ENCODE measurements around the gene RASA1.

The RASA1 gene

DNA sequence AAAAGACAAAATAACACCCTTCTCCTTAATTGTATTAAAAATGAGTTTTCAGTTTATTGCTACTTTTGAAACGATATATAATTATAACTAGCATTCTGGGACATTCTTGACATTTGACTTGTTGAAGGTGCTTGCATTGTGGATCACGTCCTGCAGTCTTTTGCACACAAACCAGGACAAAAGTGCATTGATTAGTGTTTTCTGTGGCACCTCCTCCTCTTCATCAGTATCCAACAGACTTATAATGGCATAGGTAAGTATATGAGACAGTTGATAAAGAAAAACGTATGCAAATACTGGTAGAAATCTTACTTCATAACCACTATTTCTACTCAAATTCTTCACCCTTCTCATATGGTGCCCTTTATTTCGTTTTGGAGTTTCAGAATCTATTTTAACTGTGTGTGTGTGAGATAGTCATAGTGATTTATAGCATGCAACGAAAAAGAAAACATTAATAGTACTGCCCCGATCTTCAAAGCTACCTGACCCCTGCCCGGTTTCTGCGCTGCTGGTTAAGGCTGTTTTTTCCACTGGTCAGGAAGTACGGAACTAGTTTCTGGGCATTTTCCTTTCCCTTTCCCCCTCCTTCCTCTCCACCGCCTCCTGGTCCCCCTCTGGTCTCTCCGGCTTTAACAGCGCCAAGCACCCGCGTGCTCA lies 639 bp upstream of the RASA1 start:
- TF ChIP-seq, protein P1, sequence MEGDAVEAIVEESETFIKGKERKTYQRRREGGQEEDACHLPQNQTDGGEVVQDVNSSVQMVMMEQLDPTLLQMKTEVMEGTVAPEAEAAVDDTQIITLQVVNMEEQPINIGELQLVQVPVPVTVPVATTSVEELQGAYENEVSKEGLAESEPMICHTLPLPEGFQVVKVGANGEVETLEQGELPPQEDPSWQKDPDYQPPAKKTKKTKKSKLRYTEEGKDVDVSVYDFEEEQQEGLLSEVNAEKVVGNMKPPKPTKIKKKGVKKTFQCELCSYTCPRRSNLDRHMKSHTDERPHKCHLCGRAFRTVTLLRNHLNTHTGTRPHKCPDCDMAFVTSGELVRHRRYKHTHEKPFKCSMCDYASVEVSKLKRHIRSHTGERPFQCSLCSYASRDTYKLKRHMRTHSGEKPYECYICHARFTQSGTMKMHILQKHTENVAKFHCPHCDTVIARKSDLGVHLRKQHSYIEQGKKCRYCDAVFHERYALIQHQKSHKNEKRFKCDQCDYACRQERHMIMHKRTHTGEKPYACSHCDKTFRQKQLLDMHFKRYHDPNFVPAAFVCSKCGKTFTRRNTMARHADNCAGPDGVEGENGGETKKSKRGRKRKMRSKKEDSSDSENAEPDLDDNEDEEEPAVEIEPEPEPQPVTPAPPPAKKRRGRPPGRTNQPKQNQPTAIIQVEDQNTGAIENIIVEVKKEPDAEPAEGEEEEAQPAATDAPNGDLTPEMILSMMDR (IDR thresholded peaks at IDR 0.05): no peak

DNA sequence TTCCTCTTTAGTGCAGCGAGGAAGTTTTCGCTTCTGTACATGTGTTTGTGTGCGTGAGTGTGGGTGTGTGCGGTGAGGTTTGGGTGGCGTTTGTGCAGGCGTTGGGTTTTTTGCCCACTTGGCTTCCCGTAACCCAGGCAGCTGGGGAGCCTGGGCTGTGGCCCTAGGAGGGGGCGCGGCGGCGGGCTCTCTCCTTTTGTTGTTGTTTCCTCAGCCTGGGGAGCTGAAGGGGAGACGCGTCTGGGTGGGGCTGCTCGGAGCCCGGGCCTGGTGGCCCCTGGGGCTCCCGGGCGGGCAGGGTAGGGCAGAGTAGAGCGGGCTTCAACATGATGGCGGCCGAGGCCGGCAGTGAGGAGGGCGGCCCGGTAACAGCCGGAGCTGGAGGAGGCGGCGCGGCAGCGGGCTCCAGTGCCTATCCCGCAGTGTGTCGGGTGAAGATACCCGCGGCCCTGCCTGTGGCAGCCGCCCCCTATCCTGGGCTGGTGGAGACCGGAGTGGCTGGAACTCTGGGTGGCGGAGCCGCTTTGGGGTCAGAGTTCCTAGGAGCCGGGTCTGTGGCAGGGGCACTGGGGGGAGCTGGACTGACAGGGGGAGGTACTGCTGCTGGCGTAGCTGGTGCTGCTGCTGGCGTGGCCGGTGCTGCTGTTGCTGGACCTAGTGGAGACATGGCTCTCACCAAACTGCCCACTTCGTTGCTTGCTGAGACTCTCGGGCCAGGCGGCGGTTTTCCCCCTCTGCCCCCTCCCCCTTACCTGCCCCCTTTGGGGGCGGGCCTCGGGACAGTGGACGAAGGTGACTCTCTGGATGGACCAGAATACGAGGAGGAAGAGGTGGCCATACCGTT lies 665 bp downstream of the RASA1 start:
- TF ChIP-seq, protein P1 (IDR thresholded peaks at IDR 0.05): no peak

DNA sequence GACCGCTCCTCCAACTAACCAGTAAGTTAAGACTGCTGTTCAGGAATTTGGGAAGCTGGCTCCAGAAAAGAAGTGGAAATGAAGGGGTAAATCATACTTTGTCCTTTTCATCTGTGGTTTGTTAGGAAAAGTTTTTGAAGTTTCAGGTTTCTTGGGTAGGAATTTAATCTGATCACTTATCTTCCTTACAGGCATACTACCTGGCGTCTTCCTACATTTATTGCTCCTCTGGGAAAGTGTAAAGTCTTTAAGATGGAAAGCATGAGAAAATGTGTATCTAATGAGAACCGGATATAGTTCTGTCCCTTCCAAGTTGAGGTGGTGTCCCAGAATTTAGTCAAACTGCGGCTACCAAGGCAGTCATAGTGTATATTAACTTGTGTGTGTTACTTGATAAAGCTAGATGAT lies 1.3 kb downstream of the RASA1 start:
- TF ChIP-seq, protein P1 (IDR thresholded peaks at IDR 0.05): no peak

DNA sequence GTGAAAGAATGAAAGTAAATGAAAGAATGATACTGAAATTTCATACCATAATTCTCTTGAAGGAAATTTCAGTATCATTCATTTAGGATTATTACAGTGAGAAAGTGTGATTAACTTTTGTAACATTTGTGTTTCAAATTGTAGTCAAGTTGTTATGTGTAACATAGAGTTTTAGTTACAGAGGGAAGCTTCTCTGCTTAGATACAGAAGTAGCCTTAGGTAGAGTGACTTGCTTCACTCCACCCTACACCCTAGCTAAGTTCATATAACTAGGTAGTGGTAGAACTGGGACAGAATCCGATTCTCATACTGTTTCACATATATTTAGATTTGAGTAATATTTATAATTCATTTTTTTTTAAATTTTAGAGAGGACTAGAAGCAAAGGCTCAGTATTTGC lies 9.0 kb downstream of the RASA1 start:
- TF ChIP-seq, protein P1 (IDR thresholded peaks at IDR 0.05): no peak

DNA sequence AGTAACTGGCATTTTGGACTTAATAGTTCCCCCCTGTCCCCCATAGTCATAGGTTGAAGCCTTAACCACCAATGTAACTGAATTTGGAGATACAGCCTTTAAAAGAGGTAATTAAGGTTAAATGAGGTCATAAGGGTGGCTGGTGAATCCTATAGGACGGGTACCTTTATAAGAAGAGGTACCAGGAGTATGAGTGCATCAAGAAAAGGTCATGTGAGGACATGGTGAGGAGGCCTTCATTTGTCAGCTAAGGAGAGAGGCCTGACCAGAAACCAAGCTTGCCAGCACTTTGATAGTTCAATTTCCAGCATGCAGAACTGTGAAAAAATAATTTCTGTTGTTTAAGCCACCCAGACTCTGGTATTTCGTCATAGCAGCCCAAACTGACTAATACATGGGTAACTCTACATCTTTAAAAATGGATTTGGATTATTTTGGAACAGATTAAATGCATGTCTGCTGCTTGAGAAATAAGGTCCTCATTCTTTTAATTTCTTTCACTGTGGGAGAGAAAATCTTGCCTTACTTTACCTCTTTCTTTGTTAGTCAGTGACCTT lies 9.7 kb downstream of the RASA1 start:
- TF ChIP-seq, protein P1 (IDR thresholded peaks at IDR 0.05): no peak

DNA sequence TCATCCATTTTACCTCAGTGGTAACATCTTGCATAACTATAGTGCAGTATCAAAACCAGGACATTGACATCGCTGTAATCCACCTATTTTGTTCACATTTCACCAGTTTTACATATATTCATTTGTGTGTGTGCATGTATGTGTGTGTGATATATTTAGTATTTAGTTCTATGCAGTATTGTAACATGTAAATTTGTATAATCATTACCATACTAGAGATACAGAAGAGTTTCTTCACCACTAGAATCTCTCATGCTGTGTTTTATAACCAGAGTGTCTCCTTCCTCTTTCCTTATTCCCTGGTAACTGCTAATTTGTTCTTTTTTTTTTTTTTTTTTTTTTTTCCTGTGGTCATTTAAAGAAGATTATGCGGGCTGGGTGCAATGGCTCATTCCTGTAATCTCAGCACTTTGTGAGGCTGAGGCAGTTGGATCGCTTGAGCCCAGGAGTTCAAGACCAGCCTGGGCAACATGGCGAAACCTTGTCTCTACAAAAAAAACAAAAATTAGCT lies 11.0 kb downstream of the RASA1 start:
- TF ChIP-seq, protein P1 (IDR thresholded peaks at IDR 0.05): no peak

DNA sequence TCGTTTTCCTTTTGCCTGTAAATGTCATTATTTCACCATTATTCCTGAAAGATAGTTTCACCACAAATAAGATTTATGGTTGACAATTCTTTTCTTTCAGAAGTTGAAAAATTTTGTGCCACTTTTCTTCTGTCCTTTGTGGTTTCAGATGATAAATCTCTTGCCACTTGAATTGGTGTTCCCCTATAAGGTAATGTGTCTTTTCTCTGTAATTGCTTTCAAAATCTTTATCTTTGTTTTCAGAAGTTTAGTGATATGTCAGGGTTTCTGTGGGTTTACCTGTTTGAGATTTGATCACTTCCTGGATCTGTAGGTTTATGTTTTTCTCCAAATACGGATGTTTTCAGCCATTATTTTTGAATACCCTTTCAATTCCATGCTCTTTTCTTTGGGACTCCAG lies 14.6 kb downstream of the RASA1 start:
- TF ChIP-seq, protein P1 (IDR thresholded peaks at IDR 0.05): no peak

Measured in LNCAP (cell line).